Left ventricle myocardium inferior (tissue), 1 donor: ENCODE measurements around the gene STX10. TPM values are rescaled to one million over a fixed set of nuclear protein-coding genes. Genes with fewer than 3 reads are reported as not detected.

Experiments
- DNase-seq: peaks from one replicate; pipeline ENCODE4 v3.0.0-alpha.2; 2020
- H3K27ac ChIP-seq: fragments of 200-600 bp; replicated peaks from 2 replicates; pipeline ENCODE4 v1.8.0; 2021
- H3K27me3 ChIP-seq: fragments of 200-600 bp; 2 replicates; pipeline ENCODE4 v1.8.0; 2021; ENCODE audit warnings: low read depth
- H3K36me3 ChIP-seq: fragments of 200-600 bp; 2 replicates; pipeline ENCODE4 v1.8.0; 2021
- H3K4me1 ChIP-seq: fragments of 200-600 bp; 2 replicates; pipeline ENCODE4 v1.8.0; 2021
- H3K4me3 ChIP-seq: fragments of 200-600 bp; 2 replicates; pipeline ENCODE4 v1.8.0; 2021; ENCODE audit warnings: mild to moderate bottlenecking, moderate library complexity
- H3K9me3 ChIP-seq: fragments of 200-600 bp; replicated peaks from 2 replicates; pipeline ENCODE4 v1.8.0; 2021
- CTCF ChIP-seq: fragments of 200-600 bp; IDR thresholded peaks from 2 replicates; pipeline ENCODE4 v1.8.0; 2021; ENCODE audit warnings: antibody characterized with exemption, mild to moderate bottlenecking, borderline replicate concordance
- intact Hi-C: fragments of 100-400 bp; cut with micrococcal nuclease; formaldehyde crosslinking; loops from one replicate; pipeline ENCODE4 v1.11.0; 2022
- total RNA-seq: library from RNA; stranded (reverse); fragmentation: NEBNext Ultra II Directional; extraction: Animal tissue kit (Norgen Biotek cat#: 25700); gene quantifications from one replicate; pipeline ENCODE4 v1.2.1, GENCODE V29; 2021
- donor health status: DM: no; HTN: yes; CAD: no; lungs with severe emphysema.

Gene STX10
- total RNA-seq, 1 donor from 2014 or later, result 39.2 TPM

DNA sequence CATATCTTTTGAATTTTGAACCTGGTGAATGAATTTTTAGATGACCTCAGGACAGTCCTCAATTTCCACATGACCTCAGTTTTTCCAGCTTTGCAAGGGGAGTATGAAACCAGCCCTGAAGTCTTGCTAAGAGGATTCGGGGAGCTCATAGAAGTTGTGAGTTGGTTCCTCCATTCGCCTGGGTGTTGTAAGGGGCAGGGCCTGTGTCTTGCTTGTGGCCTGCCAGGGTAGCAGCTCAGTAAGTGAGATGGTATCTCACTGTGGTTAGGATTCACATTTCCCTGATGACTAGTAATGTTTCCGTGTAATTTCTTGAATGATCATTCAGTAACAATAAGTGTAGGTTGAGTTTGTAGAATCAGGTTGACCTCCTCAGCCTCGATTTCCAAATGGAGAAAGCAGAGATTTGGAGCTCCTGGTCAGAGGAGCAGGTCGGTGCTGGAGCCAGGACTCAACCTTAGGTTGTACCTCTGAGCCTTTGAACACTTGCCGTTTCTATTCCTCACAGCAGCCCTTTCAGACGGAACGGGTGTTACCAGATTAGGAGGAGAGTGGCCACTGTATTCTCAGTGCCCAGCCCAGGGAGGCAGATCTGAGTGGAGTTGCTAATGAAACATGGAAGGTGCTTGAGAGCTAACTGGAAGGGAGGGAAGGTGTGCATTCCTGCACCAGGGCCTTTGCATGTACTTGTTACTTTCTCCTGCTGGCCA lies 17.5 kb downstream of the STX10 start:
- Histone ChIP-seq H3K9me3 (no peaks in the 10 kb centered on the region), H3K4me3 (no peak overlapping the region), H3K36me3 (peaks cover 28% of the 10 kb centered on the region), H3K27ac (peak overlapping the region; percentile 86), H3K27me3 (no peaks in the 10 kb centered on the region), H3K4me1 (peaks cover 49% of the 10 kb centered on the region)
- intact Hi-C loops, result no loop called here
- no peak for DNase-seq
- TF ChIP-seq CTCF, result no peak

DNA sequence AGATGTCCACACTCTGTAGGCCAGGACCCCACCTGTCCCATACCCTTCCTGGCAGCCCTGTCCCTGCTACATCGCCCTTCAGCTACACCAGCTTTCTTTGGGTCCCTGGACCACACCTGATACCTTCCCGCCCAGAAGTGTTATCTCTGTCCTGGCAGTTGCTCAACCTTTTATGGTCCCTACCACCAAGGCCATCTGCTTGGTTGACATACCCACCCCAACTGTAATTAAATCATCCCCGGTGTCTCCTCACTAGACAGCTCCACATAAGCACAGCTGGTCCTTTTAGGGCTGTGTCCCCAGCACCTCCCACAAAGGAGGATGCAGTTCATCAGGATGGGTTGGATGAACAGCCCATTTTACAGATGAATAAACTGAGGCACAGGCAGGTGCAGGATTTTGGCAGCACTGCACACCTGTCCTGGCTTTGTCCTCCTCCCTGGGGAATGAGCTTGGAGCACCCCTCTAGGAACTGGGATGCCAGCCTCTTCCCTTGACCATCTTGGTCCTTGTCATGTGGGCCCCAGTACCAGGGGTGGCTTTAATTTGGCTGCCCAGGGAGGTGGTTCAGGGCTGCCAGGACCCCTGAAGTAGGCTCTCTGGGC lies 19.2 kb downstream of the STX10 start:
- Histone ChIP-seq H3K27me3 (no peaks in the 10 kb centered on the region), H3K9me3 (no peaks in the 10 kb centered on the region), H3K4me1 (peaks cover 51% of the 10 kb centered on the region), H3K4me3 (no peak overlapping the region), H3K27ac (no peak overlapping the region), H3K36me3 (peaks cover 12% of the 10 kb centered on the region)
- intact Hi-C loops, result no loop called here
- DNase-seq, result no peak
- no peak for TF ChIP-seq CTCF

DNA sequence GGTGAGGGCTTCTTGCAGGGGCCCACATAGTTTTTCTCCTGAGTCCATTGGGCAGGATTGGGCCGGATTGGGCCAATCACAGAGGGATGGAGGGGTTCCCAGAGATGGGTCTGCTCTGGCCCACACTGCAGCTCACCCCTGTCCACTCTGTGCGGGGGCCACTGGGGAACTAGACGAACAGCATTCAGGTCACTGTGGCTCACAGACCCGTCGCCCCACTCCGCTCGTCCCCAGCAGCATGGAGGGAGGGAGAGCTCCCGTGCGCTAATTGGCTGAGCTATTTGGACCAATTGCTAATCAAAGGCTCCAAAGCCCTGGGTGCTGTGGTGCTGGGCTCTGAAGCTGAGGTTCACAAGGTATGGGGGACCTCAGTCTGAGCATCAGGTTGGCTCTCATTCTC lies 20.8 kb downstream of the STX10 start:
- DNase-seq, result no peak
- Histone ChIP-seq H3K4me3 (no peak overlapping the region), H3K9me3 (no peaks in the 10 kb centered on the region), H3K27ac (peak overlapping the region; percentile 61), H3K36me3 (no peaks in the 10 kb centered on the region), H3K27me3 (no peaks in the 10 kb centered on the region), H3K4me1 (peaks cover 40% of the 10 kb centered on the region)
- TF ChIP-seq CTCF, result no peak
- intact Hi-C loops, result no loop called here

DNA sequence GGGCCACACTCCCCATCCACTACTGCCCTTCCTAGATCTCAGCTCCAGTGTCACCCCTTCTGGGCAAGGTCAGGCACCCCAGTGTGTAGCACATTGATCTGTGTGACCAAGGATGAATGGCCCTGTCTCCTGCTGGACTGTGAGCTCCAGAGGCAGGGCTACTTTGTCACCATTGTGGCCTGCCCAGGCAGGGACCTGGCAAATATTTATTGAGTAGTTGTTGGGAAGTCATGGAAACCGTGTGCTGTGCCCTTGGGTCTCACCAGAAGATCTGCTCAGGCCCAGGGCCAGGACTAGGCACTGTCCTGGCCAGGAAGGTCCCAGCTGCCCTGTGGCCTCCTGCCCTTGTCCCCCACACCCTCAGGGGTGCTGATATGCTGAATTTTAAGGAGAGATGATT lies 21.6 kb downstream of the STX10 start:
- Histone ChIP-seq H3K27me3 (no peaks in the 10 kb centered on the region), H3K36me3 (no peaks in the 10 kb centered on the region), H3K4me1 (peaks cover 32% of the 10 kb centered on the region), H3K9me3 (no peaks in the 10 kb centered on the region), H3K4me3 (no peak overlapping the region), H3K27ac (peak overlapping the region; percentile 61)
- DNase-seq, result no peak
- no peak for TF ChIP-seq CTCF
- intact Hi-C loops, result no loop called here

DNA sequence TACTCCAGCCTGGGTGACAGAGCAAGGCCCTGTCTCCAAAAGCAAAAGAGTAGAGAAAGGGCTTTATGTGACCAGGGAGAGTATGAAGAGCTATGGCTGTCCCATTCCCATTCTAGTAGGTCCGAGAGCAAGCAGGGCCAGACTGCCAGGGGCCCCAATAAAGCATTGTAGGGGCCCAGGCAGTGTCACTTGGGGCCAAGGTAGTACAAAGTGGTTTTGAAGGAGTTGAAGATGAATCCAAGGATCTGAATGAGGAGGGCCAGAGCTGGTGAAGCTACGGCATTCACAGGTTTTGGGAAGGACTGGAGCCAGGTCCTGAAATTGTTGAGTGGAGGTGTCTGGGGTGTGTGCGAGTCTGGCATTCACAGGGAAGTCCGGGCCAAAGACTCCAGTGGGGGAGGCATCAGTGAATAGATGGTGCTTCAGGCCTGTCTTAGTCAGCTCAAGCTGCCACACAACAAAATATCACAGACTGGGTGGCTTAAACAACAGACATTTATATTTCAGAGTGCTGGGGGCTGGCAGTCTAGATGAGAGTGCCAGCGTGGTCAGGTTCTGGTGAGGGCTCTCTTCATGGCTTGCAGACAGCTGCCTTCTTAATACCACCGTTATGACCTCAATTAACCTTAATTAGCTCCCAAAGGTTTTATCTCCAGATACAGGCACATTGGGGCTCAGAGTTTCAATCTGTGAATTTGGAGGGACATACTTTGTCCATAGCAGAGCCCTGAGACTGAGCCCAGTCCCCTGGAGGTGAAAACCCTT lies 22.2 kb downstream of the STX10 start:
- peaks cover 26% of the 10 kb centered on the region for H3K4me1 ChIP-seq
- intact Hi-C loops, result no loop called here
- H3K9me3 ChIP-seq, result no peaks in the 10 kb centered on the region
- H3K4me3 ChIP-seq, result no peak overlapping the region
- DNase-seq, result no peak
- no peaks in the 10 kb centered on the region for H3K27me3 ChIP-seq
- peak overlapping the region; percentile 61 for H3K27ac ChIP-seq
- TF ChIP-seq CTCF, result no peak
- no peaks in the 10 kb centered on the region for H3K36me3 ChIP-seq
